Skin epidermis (tissue), 12 donors: ENCODE data around the gene SLX4.

Experiments used
- H3K27ac ChIP-seq, 21 experiments: fragments of 200-600 bp; sonication (generic) in 11 of 21; one replicate each; pipeline ENCODE4 v1.5.0; 2020; ENCODE audit warnings: mild to moderate bottlenecking in 3 of 21, inconsistent platforms in 2 of 21, moderate library complexity in 2 of 21
- H3K4me3 ChIP-seq, 7 experiments: fragments of 200-600 bp; sonication (generic) in 2 of 7; one replicate each; pipeline ENCODE4 v1.5.0; 2020; ENCODE audit warnings: inconsistent platforms in 2 of 7, mild to moderate bottlenecking in 2 of 7, moderate library complexity in 1 of 7

The SLX4 gene

DNA sequence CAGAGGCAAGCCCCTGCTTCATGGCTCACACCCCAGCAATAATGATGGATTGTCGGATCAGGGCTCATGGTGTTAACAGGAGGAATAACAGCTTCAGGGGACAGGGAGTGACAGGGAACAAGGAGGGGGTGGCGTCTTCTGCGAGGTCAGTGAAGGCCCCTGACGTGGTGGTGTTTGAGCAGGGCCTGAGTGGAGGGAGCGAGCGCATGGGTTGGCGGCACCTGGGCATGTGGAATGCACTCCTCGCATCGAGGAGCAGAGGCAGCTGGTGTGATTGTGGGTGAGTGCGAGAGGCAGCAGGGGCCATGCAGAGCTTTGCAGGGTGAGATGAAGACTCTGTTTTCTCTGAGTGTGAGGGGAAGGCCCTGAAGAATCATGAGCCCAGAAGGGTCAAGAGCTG is 77.3 kb downstream of the SLX4 start:
- Histone ChIP-seq H3K27ac (no peak overlapping the region), H3K4me3 (no peak overlapping the region)

DNA sequence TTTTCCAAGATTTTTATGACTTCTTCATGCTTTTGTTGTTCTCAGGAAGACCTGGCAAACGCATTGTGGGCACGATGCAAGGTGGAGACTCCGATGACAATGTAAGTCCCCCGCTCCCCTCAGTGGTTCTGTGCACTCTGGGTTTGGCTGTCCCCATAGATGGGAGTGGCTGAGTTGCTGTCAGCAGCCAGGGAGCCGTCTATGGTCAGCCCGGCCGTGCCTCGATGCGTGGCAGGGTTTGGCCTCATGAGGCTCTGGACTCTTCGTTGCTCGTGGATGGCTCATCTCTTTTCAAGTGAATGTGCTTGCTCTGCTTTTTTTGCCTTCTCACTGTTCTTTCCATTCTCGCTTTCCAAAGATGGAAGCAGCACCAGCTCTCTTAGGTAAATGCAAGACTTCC is 78.7 kb downstream of the SLX4 start:
- no peak overlapping the region for H3K27ac ChIP-seq
- H3K4me3 ChIP-seq: no peak overlapping the region
